WI38 (cell line): Measurements from ENCODE around the gene LYRM4.

Experiments
- H3K4me3 ChIP-seq: 2 replicates; pipeline ENCODE4 v1.5.1; 2011; ENCODE audit warnings: low read depth, mild to moderate bottlenecking, control low read depth, low read length
- CTCF ChIP-seq: IDR thresholded peaks from 2 replicates; pipeline ENCODE4 v1.5.1; 2012; ENCODE audit warnings: low read depth, mild to moderate bottlenecking, control low read depth, low read length

The LYRM4 gene

GRCh38 chr6:5119090-5119951 lies 141.4 kb downstream of the LYRM4 start:
- TF ChIP-seq CTCF = no peak
- no peak overlapping the region for H3K4me3 ChIP-seq

- no peak overlapping the region for H3K4me3 ChIP-seq
- no peak for TF ChIP-seq CTCF
Observed at GRCh38 chr6:5116243-5116991, 144.3 kb downstream of the LYRM4 start.

DNA sequence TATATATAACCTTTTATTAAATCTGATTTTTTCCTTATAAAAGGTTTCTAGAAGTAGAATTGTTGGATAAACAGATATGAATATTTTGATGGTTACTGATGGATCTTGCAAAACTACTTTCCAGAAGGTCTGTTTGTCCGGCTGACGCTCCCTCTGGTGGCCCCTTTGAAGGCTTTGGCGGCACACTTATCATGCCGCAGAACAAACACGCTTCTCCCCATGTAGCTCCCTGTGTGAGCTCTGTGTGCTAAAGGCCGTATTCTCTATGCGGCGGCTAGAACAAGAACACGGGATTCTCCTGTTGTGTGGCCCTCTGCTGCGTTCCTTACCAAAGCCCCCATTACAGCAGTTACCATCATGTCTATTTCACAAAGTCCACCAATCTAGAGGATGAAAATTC lies 145.6 kb downstream of the LYRM4 start:
- peak; percentile 52 for TF ChIP-seq CTCF
- H3K4me3 ChIP-seq = no peak overlapping the region

DNA sequence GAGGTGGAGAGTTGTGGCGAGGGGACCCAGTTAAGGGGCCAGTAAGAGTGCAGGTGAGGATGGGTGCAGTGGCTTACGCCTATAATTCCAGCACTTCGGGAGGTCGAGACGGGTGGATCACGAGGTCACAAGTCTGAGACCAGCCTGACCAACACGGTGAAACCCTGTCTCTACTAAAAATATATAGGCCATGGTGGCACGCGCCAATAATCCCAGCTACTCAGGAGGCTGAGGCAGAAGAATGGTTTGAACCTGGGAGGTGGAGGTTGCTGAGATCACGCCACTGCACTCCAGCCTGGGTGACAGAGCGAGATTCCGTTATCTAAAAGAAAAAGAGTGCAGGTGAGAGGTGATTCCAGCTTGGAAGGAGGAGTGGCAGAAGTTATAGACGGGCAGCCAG lies 147.7 kb downstream of the LYRM4 start:
- H3K4me3 ChIP-seq = no peak overlapping the region
- no peak for TF ChIP-seq CTCF

GRCh38 chr6:5112066-5112799 lies 148.5 kb downstream of the LYRM4 start:
- no peak for TF ChIP-seq CTCF

GRCh38 chr6:5111626-5112025 lies 149.1 kb downstream of the LYRM4 start:
- H3K4me3 ChIP-seq = no peak overlapping the region
- no peak for TF ChIP-seq CTCF

More at GRCh38 chr6:5112066-5112799, 148.5 kb downstream of the LYRM4 start:
- no peak overlapping the region for H3K4me3 ChIP-seq
